Measurements from ENCODE around the gene MARCHF7. TPM values are rescaled to one million over a fixed set of nuclear protein-coding genes. Genes with fewer than 3 reads are reported as not detected.
A peak's percentile ranks its signal among the peaks of the same experiment; 100 is the strongest.
"Not testable (repeated sequence)": the region's sequence is repeated elsewhere in the genome, so short reads cannot be mapped to it uniquely, and the experiment has no call there.

Gene MARCHF7
- total RNA-seq, 1 experiment from 2014 or later, result 104 TPM

DNA sequence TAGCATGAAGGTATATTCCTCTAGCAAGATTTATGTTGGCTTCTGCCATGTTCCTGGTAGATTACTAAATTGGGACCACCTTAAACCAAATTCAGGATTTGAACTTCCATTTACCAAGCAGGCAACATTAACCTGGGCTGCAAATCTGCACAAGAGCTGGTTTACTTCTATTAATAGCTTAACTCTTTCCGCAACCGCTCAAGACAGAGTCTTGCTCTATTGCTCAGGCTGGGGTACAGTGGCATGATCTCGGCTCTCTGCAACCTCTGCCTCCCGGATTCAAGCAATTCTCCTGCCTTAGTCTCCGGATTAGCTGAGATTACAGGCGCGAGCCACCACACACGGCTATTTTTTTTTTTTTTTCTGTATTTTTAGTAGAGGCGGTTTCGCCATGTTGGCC lies 8.4 kb downstream of the MARCHF7 start:
- DNase-seq (ENCODE audit: low read depth), result no peak

GRCh38 chr2:159722580-159722979 lies 10.3 kb downstream of the MARCHF7 start:
- DNase-seq (ENCODE audit: low read depth), result no peak

DNA sequence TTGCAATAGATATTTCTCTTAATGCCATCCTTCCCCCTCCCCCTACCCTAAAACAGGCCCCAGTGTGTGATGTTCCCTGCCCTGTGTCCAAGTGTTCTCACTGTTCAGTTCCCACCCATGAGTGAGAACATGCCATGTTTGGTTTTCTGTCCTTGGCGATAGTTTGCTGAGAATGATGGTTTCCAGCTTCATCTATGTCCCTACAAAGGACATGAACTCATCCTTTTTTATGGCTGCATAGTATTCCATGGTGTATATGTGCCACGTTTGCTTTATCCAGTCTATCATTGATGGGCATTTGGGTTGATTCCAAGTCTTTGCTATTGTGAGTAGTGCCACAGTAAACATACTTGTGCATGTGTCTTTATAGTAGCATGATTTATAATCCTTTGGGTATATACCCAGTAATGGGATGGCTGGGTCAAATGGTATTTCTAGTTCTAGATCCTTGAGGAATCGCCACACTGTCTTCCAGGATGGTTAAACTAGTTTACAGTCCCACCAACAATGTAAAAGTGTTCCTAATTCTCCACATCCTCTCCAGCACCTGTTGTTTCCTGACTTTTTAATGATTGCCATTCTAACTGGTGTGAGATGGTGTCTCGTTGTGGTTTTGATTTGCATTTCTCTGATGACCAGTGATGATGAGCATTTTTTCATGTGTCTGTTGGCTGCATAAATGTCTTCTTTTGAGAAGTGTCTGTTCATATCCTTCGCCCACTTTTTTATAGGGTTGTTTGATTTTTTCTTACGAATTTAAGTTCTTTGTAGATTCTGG lies 12.7 kb downstream of the MARCHF7 start:
- DNase-seq (ENCODE audit: low read depth), result not testable (repeated sequence)

DNA sequence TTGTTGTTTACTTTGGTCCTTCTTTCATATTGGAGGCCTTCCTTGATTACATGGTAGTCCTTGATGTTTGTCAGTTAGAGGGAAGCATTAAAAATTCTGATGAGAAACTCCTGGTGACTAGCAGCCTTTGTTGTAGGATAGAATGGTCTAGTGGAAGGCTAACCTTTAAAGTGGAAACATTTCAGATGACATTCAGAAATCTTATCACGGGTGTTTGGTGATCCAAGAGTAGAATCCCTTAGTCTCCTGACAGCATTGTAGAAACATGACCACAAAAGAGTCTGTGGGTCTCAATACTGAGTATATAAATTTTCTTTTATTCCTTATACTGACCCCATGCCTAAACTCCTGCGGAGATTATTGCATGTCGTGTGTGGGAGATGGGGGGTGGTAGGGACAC lies 13.4 kb downstream of the MARCHF7 start:
- no peak for DNase-seq (ENCODE audit: low read depth)

DNA sequence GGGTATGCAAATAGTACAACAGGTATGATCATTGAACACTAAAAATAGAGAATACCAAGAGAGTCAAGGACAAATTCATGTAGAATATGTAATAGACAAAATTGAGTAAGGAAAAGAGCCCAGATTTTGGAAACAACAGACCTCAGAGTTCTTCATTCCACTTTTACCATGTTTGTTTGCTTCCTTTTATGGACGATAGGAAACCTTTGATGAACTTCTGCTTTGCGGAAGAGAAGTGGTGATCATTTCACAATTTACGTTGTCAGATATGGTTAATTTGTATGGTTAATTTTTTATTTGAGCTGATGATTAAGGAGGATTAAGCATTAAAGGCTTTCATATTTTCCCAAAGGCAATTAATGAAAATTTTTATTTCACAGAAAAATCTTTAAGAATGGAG lies 16.3 kb downstream of the MARCHF7 start:
- DNase-seq (ENCODE audit: low read depth), result no peak

- no peak for DNase-seq (ENCODE audit: low read depth)
Observed at GRCh38 chr2:159735648-159736047, 23.3 kb downstream of the MARCHF7 start.

DNA sequence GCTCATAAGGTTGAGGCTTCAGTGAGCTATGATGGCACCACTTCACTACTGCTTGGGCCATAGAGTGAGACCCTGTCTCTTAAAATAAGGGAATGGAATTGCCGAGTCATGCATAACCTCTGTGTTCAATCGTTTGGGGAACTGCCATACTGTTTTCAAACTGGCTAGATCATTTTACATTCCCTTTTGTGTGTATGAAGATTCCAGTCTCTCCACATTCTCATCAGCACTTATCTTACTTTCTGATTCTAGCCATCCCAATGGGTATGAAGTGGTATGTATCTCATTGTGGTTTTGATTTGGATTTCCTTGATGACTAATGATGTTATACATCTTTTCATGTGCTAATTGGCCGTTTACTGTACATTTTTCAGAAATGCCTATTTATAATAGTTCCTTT lies 23.7 kb downstream of the MARCHF7 start:
- no peak for DNase-seq (ENCODE audit: low read depth)

DNA sequence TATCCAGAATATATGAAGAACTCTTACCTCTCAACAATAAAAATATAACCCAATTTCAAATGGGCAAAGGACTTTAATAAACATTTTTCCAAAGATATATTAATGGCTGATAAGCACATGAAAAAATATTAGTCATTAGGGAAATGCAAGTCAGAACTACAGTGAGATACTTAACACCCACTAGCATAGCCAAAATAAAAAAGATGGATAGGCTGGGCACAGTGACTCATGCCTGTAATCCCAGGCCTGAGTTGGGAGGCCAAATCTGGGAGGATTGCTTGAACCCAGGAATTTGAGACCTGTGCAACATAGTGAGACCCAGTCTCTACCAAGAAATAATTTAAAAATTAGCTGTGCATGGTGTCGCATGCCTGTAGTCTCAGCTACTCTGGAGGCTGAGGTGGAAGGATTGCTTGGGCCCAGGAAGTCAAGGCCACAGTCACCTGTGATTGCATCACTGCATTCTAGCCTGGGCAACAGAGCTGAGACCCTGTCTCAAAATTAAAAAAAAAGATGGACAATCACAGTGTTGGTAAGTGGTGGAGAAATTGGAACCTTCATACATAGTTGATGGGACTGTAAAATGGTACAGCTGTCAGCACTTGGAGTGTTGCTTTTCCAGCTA lies 25.1 kb downstream of the MARCHF7 start:
- DNase-seq (ENCODE audit: low read depth), result no peak

DNA sequence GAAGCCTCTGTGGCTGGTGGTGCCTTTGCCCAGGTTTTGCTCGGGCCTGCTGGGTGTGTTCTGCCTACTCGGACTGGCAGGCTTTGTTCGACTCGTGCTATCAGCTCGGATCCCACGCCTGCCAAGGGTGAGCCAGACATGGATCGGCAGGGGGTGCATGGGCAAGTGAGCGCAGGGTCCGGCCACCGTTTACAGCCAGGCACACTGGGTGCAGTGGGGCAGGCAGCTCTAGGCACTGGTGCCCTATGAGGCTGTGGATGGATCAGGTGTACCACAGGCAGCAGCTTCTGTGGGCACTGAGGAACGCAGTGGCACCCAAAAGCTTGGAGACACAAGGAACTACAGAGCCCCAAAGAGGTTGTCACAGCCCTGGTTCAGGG lies 25.6 kb downstream of the MARCHF7 start:
- DNase-seq (ENCODE audit: low read depth), result no peak

DNA sequence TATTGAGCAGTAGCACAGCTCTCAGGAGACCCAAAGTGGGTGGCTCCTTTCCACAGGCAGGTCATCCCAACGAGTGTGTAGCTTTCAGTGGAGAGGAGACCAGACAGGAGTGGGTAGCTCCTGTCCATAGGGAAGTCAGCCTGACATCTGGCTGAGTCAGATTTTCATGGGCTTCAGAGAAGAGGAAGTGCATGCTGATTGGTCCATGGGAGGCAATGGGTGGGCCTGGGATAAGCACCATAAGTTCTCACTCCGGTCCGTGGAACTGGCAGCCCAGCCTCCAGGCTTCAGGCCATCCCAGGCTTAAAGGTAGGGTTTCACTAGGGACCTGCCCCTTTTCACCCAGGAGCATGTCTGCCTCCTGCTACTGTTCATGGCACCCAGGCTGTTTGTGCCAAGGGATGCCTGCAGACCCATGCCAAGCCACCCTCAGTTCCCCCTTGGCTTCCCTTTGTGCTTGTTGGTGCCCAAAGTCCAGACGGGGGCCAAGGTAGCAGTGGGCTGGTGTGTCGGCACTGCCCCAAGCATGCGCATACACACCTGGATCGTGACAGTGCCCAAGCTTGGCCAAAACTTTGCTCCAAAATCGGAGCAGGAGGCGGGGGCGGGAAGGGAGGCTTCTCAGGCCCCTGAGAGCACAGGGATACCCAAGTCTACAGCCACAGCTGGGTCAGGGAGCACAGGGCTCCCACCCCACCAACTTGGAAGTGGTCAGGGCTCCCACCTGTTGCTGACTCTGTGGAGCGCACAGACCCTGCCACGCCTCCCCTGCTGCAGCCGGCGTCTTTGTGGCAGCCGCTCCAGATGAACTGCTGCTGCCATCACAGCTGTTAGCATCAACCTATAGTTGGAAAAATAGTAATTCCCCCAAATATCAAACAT lies 26.4 kb downstream of the MARCHF7 start:
- no peak for DNase-seq (ENCODE audit: low read depth)

DNA sequence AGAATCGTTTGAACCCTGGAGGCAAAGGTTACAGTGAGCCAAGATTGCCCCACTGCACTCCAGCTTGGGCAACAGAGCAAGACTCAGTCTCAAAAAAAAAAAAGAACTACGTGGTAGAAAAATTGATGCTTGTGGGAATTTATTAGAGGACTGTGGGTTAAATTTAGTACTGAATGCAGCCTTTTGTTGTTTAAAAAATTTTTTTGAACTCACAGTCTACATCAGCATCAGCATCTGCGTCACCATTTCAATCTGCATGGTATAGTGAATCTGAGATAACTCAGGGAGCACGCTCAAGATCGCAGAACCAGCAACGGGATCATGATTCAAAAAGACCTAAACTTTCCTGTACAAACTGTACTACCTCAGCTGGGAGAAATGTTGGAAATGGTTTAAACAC lies 30.5 kb downstream of the MARCHF7 start:
- DNase-seq (ENCODE audit: low read depth), result no peak

GRCh38 chr2:159744363-159744762 lies 32.1 kb downstream of the MARCHF7 start:
- peak; percentile 32 for DNase-seq (ENCODE audit: low read depth)

DNA sequence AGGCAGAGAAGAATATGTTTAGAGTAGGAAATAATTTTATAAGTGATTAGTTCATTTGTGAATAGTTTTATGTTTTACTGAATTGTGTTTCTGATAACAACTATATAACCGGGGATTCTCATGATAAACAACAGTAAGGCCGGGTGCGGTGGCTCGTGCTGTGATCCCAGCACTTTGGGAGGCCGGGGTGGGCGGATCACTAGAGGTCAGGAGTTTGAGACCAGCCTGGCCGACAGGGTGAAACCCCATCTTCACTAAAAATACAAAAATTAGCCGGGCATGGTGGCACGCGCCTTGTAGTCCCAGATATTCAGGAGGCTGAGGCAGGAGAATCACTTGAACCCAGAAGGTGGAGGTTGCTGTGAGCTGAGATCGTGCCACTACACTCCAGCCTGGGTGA lies 32.9 kb downstream of the MARCHF7 start:
- DNase-seq (ENCODE audit: low read depth), result not testable (repeated sequence)

DNA sequence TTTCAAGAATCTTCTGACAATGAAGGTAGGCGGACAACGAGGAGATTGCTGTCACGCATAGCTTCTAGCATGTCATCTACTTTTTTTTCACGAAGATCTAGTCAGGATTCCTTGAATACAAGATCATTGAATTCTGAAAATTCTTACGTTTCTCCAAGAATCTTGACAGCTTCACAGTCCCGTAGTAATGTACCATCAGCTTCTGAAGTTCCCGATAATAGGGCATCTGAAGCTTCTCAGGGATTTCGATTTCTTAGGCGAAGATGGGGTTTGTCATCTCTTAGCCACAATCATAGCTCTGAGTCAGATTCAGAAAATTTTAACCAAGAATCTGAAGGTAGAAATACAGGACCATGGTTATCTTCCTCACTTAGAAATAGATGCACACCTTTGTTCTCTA lies 35.8 kb downstream of the MARCHF7 start:
- DNase-seq (ENCODE audit: low read depth), result no peak

DNA sequence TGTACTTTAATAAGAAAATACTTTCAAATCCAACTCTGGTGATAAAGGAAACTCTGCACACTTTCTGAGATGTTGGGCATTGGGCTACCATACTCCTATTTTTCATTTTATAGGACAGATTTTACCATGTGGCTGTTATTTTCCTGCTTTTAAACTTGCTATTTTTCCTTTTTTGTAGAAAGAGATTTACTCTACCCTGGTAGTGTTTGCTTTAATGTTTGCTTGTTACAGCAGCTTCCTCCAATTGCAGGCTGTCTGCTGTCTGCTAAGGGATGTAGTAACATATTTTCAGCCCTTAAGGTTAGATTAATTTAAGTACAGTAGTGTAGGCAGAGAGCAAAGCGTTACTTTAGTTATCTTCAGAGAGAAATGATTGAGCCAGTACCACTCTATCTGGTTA lies 38.6 kb downstream of the MARCHF7 start:
- no peak for DNase-seq (ENCODE audit: low read depth)

GRCh38 chr2:159753797-159754196 lies 41.5 kb downstream of the MARCHF7 start:
- no peak for DNase-seq (ENCODE audit: low read depth)

GRCh38 chr2:159755014-159755413 lies 42.7 kb downstream of the MARCHF7 start:
- no peak for DNase-seq (ENCODE audit: low read depth)

GRCh38 chr2:159755788-159756187 lies 43.5 kb downstream of the MARCHF7 start:
- peak; percentile 57 for DNase-seq (ENCODE audit: low read depth)

DNA sequence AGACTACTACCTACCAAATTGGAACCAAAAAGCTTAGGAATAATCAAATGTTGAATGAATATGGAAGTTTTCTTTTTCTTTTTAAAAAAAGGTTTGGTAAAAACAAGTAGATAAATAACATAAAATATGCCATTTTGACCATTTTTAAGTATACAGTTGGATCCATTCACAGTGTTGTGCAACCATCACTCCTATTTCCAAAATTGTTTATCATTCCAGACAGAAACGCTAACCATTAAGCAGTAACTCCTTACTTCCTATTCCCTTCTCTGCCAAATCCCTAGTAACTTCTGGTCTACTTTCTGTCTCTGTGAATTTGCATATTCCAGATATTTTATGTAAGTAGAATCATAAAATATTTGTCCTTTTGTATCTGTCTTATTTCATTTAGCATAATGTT lies 45.9 kb downstream of the MARCHF7 start:
- DNase-seq (ENCODE audit: low read depth), result no peak

DNA sequence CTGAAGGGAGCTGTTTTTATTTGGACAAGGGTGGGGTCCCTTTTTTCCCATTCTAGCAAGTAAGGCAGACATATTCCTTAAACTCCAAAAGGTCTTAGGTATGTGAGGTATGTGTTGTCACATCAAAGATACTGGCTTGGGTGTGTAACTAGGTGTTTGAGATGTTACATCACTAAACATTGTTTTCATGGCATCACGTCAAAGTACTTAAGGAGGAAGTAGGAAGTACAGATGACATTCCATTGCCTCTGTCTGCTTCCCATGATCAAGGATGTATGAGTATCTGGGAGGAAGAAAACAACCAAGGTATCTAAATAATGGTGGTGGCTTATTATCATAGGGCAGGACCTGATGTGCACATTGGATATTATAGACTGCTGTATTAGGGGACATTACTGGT lies 46.4 kb downstream of the MARCHF7 start:
- no peak for DNase-seq (ENCODE audit: low read depth)

DNA sequence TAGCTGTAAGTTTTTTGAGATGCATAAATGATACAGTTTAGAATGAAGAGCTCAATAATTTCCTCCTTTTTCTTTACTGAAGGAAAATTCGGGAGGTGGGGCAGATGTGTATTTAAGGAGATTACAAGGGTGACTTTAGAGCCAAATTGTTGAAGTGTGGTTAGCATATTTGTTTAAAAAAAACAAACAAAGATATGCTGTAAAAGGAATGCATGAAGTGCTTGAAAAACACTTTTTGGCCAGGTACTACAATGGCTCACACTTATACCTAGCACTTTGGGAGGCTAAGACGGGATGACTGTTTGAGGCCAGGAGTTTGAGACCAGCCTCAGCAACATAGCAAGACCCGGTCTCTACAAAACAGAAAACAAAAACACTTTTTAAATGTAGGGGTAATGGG lies 47.3 kb downstream of the MARCHF7 start:
- no peak for DNase-seq (ENCODE audit: low read depth)

GRCh38 chr2:159760326-159760725 lies 48.0 kb downstream of the MARCHF7 start:
- no peak for DNase-seq (ENCODE audit: low read depth)

- DNase-seq (ENCODE audit: low read depth), result no peak
Observed at GRCh38 chr2:159762075-159762474, 49.8 kb downstream of the MARCHF7 start.
